ENCODE results near the gene STUM.

GRCh38 chr1:226644541-226645176 is 96.1 kb downstream of the STUM start:
- TF ChIP-seq POLR2A (IDR thresholded peaks at IDR 0.05) (no peak), POLR2AphosphoS5 (IDR thresholded peaks at IDR 0.05) (no peak), CTCF (IDR thresholded peaks at IDR 0.05) (no peak)
